HG02571 (cell line): ENCODE results near the gene KAZALD1.
A peak's percentile ranks its signal among the peaks of the same experiment; 100 is the strongest.
"Not testable (repeated sequence)": the region's sequence is repeated elsewhere in the genome, so short reads cannot be mapped to it uniquely, and the experiment has no call there.

Experiments
- ATAC-seq: cut with Tn5 transposase; IDR thresholded peaks from one replicate; pipeline ENCODE4 v1.9.1; 2021; ENCODE audit warnings: mild to moderate bottlenecking, moderate library complexity; ENCODE audit not compliant: unreplicated experiment

KAZALD1 gene

DNA sequence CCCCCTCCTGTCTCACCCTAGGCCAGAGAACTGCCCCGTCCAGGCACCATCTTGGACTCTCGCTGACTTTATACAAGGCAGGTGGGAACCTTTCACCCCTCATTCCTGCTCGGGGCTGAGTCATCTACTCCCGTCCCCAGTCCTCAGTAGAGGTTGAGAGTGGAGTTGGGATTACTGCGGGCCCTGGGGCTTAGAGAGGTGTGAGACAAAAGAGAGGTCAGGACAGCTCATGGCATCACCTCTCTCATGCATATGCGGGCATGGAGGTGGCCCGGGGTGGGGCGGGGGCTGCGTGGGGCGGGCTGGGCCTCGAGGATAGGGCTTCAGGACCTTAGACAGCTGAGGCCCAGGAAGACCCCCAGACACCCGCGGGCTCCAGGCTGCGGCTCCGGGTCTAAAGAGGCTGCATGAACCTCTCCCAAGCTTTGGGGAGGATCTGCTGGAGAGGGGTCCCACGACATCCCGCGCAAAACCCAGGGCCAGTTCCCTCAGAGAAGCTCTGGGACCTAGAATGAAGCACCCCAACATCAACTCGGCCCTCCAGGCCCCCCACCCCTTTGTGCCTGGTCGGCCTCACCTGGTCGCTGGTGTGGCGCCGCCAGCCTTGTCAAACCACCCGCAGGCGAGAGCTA, 31.2 kb upstream of the KAZALD1 start:
- no peak for ATAC-seq

DNA sequence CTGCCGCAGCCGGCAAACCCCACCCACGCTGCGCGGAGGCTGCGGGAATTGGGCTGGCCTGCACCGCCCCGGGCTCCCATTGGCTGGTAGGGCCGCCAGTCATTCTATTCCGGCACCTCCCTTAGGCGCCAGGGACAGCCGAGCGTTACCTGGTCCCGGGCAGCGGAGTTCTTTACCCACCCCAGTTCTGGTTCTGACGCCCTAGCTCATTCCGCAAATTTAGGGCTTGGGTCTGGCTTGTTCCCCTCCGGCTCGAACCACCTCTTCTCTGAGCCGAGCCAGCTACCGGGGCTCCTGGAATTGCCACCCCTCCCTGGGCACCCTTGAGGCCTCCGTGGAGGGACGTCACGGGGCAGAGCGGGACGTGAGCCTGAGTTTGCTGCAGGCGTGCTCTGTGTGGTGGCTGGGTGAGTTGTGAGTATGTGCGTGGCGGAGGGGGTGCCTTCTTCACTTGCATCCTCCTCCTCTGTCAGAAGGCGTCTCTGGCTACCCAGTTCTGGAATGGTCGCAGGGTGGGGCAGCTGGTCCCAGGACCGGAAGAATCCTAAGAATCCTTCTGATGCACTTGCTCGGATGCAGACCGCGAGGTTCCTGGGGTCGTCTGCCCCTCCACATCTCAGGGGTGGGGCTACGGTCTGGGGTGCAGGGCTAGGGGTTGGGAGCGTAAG, 30.5 kb upstream of the KAZALD1 start, which contains the start of the genes PDZD7 and SFXN3:
Gene PDZD7 (minus strand): TSS at position 2 of the 668 bp plus-strand sequence. CDS start 910 bp downstream, outside the sequence.
Gene SFXN3 (plus strand): TSS at position 107 of the 668 bp plus-strand sequence. CDS start 3,461 bp downstream, outside the sequence.
- ATAC-seq: peak; percentile 90

DNA sequence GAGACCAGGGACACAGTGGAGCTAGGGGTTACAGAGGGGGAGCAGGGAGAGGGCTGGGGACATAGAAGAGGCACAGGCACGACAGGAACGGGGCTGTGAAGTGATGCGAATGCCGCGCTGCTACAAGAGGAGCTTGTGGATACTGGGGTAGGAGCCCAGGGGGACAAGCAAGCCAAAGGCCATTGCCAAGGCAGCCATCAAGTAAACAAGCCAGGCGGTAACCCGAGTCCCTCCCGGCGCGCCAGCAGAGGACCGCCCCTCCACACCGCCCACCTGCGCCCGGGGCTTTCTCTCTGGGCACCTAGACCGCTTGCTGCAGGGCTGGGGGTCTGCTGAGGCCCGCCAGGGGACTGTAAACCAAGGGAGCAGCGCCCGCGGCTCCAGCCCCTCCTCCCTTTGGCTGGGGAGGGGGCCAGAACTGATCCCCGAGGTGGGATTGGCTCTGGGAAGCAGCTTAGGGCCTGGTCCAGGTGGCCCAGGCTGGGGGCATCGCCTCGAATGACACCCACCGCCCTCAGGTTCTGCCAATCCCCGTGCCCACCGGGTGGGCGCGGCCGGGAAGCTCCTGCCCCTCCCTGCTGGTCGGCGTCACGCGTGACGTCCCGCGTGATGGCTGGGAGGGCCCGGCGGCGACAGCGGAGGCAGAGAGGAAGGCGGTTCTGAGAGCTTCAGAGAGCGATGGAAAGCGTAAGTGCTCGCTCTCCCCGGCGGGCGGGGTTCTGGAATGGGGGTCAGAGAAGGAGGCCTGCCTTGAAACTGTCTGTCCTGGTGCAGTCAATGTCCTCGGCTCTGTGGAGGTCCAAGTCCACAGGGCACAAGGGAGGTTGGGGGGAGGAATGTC, 29.8 kb upstream of the KAZALD1 start:
- ATAC-seq: no peak

DNA sequence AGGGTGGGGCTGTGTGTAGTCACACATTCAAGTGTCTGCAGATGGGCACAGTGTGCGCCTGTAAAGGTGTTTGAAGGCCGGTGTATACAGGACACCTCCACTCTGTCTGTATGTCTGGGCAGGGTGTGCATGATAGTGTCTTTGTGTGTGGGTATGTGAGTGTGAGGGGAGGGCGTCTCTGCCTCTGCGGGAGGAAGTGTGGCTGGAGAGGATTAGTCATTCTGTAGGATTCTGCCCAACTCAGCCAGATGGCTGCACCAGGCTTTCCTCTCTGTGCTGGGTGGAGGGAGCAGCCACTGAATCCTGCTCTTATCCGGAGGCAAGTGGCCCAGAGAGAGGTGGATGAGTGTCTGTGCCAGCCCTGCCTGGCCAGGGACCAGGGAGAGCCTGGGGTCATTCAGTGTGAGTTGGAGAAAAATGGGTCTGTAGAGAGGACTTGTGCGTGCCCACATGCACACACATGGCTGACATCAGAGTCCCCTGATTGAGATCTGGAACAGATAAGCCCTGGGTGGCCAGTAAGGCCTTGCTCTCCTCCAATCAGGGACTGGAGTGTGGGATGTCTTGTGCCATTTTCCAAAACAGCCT, 29.1 kb upstream of the KAZALD1 start:
- no peak for ATAC-seq

DNA sequence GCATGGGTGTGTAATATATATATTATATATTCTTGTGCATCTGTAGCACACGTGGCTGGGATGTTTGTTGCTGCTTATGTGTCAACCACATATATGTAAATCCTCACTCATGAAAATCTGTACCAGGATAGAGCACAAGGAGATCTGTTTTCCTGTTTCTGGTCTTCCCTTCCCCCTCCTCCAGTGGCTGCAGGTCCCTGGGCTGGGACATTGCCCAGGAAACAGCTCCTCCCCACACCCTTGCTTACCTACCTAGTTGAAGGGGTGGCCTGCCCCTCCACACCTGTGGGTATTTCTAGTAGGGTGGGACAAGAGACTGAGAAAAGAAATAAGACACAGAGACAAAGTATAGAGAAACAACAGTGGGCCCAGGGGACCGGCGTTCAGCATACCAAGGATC, 28.5 kb upstream of the KAZALD1 start:
- no peak for ATAC-seq

DNA sequence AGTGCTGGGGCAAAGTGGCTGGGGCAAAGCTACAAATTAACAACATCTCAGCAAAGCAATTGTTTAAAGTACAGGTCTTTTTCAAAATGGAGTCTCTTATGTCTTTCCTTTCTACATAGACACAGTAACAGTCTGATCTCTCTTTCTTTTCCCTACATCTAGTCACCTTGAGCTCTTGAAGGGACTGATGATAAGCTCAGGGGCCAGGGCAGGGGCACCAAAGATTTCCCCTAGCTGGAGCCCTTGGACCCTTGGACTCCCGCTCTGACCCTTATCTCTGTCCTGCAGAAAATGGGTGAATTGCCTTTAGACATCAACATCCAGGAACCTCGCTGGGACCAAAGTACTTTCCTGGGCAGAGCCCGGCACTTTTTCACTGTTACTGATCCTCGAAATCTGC, 27.4 kb upstream of the KAZALD1 start:
- not testable (repeated sequence) for ATAC-seq

DNA sequence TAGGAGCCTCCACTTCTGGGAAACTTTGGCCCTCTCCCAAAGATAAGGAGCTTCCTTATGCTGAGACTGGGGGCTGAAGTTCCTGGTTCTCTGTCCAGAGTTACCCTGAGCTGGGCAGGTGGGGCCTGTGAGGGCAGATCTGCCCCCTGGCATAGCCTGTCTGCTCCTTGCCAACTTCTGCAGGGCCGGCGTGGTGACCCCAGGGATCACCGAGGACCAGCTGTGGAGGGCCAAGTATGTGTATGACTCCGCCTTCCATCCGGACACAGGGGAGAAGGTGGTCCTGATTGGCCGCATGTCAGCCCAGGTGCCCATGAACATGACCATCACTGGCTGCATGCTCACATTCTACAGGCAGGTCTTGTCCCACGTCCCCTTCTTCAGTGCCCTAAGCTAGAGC, 26.5 kb upstream of the KAZALD1 start:
- no peak for ATAC-seq

DNA sequence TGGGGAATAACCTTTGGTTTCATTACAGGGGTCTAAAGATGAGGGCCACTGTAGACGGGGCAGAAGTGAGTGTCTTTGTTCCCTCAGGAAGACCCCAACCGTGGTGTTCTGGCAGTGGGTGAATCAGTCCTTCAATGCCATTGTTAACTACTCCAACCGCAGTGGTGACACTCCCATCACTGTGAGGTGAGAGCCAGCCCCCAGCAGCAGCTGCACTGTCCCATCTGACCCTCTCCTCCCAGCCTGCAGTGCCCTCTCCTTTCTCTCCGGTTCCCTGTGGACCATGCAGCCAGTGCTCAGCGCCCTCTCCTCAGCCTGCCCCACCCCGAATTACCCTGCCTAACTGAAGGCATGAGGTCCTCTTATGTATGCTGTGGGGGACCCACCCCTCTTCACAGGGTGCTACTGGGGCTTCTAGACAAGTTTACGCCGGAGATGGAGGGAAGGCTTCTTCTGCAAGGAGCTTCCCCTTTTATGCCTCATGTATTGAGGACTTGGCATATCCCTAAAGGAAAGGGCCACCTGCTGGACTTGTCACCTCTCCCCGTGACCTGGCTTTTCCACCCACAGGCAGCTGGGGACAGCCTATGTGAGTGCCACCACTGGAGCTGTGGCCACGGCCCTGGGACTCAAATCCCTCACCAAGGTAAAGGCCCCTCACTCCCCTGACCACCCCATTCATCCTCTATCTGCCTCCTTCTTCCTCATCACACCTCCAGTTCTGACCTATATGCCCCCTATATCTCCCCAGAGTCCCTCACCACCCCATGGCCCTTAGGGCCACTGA, 25.7 kb upstream of the KAZALD1 start:
- no peak for ATAC-seq

DNA sequence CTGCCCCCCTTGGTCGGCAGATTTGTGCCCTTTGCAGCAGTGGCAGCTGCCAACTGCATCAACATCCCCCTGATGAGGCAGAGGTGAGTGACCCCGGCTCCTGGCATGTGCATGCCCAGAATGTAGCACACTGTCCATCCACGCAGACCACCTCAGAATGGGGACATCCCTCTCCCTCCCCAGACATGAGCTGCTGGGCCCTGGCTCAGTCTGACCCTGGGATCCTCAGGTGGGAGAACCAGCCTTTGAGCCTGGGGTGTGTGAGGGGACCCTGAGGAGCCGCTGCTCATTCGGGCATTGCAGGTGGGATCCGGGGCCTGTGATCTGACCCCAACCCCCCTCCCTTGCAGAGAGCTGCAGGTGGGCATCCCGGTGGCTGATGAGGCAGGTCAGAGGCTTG, 25.1 kb upstream of the KAZALD1 start:
- no peak for ATAC-seq

DNA sequence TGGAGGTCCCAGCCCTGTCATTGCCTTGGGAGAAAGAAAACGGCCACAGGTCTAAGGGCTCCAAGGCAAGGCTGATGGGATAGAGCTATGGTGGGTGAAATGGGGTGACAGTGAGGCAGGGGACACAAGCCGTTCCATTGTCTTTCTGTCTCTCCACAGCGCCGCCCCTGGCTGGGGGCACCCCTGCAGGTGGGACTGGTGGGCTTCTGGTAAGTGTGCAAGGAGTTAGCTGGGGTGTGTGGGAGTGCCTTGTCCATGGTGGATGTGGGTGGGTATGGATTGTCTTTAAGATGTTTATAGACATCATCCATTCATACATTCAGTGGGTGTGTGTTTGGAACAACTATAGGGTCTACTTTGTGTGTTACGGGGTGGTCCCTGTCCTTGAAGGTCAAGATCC, 23.3 kb upstream of the KAZALD1 start:
- no peak for ATAC-seq

DNA sequence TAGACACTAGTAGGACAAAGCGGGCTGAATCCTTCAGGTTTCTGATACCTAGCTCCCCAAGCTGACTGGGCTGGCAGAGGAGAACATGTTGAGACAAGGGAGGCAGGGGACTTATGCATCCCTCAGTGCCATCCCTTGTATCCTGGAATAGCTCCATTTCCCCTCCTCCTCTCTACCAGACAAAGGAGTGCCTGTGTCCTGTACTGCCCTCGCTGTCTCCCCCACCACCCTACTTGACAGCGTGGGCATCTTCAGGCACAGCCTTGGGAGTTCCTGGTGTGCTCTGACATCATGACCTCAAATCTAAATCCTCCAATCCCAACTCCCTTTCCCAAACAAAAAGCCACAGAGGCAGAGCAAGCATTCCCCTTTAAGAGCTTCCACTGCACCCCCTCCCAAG, 21.7 kb upstream of the KAZALD1 start:
- ATAC-seq: no peak

DNA sequence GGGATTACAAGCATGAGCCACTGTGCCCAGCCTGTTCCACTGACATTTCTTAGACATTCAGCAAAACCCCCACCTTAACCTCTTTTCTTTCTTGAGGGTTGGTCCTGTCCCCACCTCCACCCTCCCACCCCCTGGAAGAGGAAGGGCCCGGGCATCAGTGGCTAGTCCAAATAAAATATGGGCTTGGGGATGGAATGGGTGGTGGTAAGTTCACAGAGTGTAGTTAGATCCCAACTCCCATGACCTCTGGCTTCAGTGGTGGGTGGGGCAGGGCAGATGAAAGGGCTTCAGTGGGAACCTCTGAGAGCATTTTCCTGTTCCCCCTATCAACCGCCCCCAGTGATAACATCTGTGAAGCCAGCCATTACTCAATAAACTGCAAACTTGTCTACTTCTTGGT, 20.9 kb upstream of the KAZALD1 start:
- no peak for ATAC-seq

DNA sequence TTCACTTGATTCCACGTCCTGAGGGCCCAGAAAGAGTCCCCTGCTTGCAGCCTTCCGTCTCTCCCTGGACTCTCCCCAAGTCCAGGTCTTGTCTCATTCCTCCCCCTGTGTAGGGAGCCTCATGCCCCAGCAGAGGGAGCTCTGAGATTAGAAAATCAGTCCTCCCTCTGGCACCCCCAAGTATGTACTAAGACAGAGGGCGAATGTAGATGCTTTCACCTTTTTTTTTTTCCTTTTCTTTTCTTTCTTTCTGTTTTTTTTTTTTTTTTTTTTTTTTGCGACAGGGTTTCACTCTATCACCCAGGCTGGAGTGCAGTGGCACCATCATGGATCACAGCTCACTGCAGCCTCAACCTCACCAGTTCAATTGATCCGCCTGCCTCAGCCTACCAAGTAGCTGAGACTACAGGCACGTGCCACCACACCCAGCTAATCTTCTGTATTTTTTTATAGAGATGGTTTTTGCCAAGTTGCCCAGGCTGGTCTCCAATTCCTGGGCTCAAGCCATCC, 20.5 kb upstream of the KAZALD1 start:
- peak; percentile 48 for ATAC-seq

DNA sequence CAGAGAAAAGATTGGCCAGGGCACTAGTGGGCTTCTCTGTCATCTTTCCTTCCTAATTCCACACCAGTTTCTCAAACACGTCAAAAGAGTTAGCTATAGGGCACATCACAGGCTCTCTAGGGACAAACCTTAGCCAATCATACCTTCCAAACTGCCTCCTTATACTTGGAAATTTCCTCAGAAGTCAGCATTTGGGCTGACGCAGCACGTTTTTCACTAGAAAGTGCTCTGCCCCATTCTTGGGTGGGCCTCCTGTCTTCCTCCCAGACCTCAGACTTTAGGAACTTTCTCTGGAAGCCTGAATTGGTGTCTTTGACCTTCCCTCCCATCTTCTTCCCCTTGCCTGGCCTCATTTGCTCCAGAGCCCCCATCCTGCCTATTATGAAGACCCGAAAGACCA, 19.7 kb upstream of the KAZALD1 start:
- ATAC-seq: no peak

DNA sequence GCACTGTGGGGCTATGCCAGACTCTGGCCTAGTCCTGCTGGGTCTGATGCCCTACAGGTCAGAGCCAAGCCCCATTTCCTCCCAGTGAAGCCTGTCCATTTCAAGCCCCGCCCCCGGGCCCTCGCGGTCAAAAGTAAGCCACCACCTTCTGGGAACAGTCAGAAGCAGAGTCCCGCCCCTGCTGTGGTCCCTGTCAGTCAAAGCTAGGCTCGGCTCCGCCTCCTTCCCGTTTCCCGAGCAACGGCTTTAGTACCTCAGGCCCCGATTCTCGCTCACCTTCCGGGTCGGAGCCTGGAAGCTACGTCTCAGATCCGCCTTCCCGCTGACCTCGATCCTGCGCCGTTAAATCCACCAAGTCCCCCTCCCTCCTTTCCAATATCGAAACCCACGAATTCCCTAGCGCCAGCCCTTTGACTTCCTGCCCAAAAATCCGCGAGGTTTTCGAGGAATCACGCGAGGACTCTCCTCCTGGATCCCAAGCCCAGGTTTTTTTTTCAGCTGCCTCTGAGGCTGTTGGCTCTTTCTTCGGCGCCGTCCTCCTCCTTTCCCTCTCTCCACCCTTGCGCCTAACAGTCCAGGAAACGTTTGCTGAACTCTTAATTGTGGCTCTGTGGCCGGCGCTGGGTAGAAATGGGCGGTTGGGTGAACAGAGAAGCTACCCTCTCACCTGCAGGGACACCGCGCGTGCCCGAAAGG, 19.0 kb upstream of the KAZALD1 start:
- ATAC-seq: peak; percentile 94

DNA sequence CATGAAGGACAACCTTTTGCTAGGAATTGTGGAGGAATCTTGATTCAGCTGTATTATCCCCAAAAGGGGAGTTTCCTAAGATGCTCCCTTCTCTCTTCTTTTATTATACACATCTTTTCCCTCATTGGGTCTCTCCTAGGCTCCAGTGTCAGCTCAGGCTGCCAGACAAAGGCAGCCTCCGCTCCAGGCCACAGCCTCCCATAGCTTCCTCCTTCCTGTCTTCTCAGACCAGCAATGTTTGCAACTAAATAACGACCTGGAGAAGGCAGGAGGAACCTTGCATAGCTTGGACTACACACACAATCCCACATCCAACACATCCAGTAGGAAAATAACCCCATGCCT, 18.5 kb upstream of the KAZALD1 start:
- ATAC-seq: no peak

DNA sequence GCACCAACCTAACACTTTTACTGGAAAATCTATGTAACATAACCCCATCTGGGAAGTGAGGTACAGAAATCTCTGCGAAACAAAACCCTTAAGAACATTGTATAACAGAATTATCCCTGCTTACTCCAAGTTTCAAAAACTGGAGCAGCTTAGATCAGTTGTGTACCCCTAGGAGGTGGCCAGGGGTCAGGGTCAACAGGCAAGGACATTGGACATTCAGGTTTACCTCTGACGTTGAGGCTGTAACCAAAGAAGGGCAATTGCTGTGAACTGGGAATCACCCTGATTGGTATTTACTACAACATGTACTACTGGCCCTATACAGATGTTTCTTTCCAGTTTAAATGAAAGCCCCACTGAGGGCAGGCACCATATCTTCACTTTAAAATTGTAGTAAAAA, 17.7 kb upstream of the KAZALD1 start:
- ATAC-seq: no peak

DNA sequence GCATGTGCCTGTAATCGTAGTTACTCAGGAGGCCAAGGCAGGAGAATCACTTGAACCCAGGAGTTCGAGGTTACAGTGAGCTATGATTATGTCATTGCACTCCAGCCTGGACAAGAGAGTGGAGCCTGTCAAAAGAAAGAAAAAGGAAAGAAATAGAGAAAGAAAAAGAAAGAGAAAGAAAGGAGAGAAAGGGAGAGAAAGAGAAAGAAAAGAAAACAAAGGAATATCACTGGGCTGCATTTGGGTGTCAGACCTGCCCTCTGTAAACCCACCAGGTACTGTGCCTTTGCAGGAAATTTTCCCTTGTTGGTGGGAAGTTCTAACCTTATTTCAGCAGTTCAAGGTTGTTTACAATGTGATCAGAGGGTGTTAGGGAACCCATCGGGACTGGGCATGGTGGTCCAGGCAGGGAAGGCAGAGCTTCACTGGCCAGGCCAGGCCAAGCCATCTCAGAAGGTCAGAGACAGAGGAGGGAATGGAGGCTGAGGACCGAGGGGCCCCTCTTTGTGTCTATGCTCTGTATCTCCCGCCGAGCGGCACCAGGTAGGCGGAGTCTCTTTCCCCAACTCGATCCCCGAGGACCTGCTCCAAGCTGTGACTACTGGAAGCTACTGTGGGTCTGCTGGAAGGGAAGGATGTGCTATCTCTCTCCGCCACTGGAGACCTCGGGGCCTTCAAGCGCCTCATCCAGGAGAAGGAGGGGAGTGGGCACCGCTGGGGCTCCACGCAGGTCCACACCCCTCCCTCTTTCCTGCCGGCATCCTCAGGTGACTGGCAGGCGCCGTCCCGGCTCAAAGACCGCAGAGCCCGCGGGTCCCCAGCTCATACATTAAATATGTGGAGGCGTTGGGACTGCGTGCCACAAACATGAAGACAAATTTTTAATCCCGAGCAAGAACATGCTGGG, 15.2 kb upstream of the KAZALD1 start:
- ATAC-seq: no peak

DNA sequence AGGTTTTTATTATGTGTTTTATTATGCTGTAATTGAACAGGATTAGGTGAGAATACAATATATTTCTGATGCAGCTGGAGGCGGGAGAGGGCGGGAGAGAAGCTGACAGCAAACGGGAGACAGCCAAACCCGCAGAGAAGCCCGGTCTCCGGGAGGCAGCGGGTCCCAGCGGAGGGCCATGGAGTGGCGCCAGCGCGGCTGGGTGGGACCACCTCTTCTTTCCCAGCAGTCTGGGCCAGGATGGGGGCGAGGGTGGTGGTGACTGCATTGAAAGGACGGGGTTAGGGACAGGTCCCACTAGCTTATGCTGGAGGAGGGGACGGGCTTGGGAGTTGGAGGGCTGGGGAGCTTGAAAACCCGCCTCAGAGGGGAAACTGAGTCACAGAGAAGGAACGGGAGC, 14.5 kb upstream of the KAZALD1 start:
- no peak for ATAC-seq
